ENCODE results near the gene CDHR1. TPM values are rescaled to one million over a fixed set of nuclear protein-coding genes. Genes with fewer than 3 reads are reported as not detected.
"Not testable (repeated sequence)": the region's sequence is repeated elsewhere in the genome, so short reads cannot be mapped to it uniquely, and the experiment has no call there.

Gene CDHR1
- total and polyA plus RNA-seq, 10 of the 15 experiments (the other 5 are each of a cell fraction or from before 2014, with no cell fraction given), result 0.17 to 3.0 (median 0.34) TPM

DNA sequence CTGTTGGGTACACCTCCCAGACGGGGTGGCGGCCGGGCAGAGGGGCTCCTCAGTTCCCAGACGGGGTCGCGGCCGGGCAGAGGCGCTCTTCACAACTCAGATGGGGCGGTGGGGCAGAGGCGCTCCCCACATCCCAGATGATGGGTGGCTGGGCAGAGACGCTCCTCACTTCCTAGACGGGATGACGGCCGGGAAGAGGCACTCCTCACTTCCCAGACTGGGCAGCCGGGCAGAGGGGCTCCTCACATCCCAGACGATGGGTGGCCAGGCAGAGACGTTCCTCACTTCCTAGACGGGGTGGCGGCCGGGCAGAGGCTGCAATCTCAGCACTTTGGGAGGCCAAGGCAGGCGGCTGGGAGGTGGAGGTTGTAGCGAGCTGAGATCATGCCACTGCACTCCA is 14.0 kb upstream of the CDHR1 start:
- SMC1A ChIA-PET (ENCODE audit: uncharacterized antibody, unreplicated experiment); H3K4me3 ChIP-seq; FAIRE-seq; RAD21 ChIA-PET (ENCODE audit: unreplicated experiment); ATAC-seq; H3K27ac ChIP-seq (ENCODE audit: control insufficient read depth, insufficient read depth); H3K79me2 ChIP-seq (ENCODE audit: control insufficient read depth, insufficient read depth, low read length); intact Hi-C loops (cut with micrococcal nuclease; ENCODE audit: unreplicated experiment); H3K27me3 ChIP-seq (replicated peaks in 1 of 2; ENCODE audit: control insufficient read depth in 2 of 2, insufficient read depth in 2 of 2, low read length in 1 of 2); in situ Hi-C loops (cut with MboI); H3K9me3 ChIP-seq (replicated peaks; ENCODE audit: control insufficient read depth, insufficient read depth, low read length); DNase-seq (ENCODE audit: low read depth, low spot score); H3K4me2 ChIP-seq (ENCODE audit: control insufficient read depth, insufficient read depth); POLR2A ChIA-PET; H3K9ac ChIP-seq (ENCODE audit: control insufficient read depth, insufficient read depth, low read length); H4K20me1 ChIP-seq (ENCODE audit: control insufficient read depth, insufficient read depth); BruUV-seq (replicated peaks); H3K36me3 ChIP-seq (ENCODE audit: control insufficient read depth in 2 of 2, insufficient read depth in 2 of 2, low read length in 1 of 2); H2AFZ ChIP-seq (ENCODE audit: control insufficient read depth, low read depth, low read length): not testable (repeated sequence)
- CTCF ChIA-PET, result interaction anchor here (1.3 kb wide), 1 partner anchor 24 kb away, joined by 6 read pairs; no protein-coding TSS in a partner anchor
- peaks cover 26% of the 10 kb centered on the region for H3K4me1 ChIP-seq (ENCODE audit: control insufficient read depth, insufficient read depth, low read length)
- WGBS (ENCODE audit: insufficient coverage, insufficient replicate concordance, low lambda C conversion rate, missing lambda C conversion rate), result 86% methylated on average over 17 of the region's 22 CpGs

DNA sequence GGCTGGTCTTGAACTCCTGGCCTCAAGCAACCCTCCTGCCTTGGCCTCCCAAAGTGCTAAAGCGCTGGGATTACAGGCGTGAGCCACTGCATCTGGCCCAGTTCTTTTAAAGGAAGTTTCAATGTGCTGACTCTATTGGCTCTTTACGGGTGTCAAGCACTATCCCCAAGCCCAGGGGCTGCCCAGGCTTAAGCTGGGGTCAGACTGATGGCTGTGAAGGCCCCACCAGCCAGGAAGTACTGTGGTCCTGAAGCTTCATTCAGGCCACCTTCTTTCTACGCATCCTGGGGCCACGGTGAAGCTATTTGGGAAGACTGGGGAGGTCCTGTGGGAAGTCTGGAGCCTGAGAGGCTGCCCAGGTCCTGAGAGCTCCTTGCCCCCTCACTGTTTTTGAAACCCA is 12.7 kb upstream of the CDHR1 start:
- H3K4me2 ChIP-seq (ENCODE audit: control insufficient read depth, insufficient read depth), result no peak overlapping the region
- ChIA-PET CTCF (interaction anchor here (0.7 to 1.3 kb wide), 3 partner anchors 8 to 32 kb away, joined by 3 to 5 read pairs (median 3); partner anchors contain the start of gene GPR15LG), POLR2A (no interaction called here), SMC1A (ENCODE audit: uncharacterized antibody, unreplicated experiment) (interaction anchor here (1.0 kb wide), 1 partner anchor 15 kb away, joined by 3 read pairs; no protein-coding TSS in a partner anchor), RAD21 (ENCODE audit: unreplicated experiment) (no interaction called here)
- no TSS peak for BruUV-seq (replicated peaks)
- no peaks in the 10 kb centered on the region for H4K20me1 ChIP-seq (ENCODE audit: control insufficient read depth, insufficient read depth)
- no peaks in the 10 kb centered on the region for H3K27me3 ChIP-seq (replicated peaks in 1 of 2; ENCODE audit: control insufficient read depth in 2 of 2, insufficient read depth in 2 of 2, low read length in 1 of 2)
- peaks cover 26% of the 10 kb centered on the region for H3K4me1 ChIP-seq (ENCODE audit: control insufficient read depth, insufficient read depth, low read length)
- TF ChIP-seq POLR2A (IDR thresholded peaks at IDR 0.05; ENCODE audit: low read depth, low read length), result no peak
- no peak for TF ChIP-seq REST (IDR thresholded peaks at IDR 0.05; ENCODE audit: low read depth, low read length)
- no peak for TF ChIP-seq BMI1 (IDR thresholded peaks at IDR 0.05; ENCODE audit: borderline replicate concordance)
- no peak for TF ChIP-seq MEF2B (IDR thresholded peaks at IDR 0.05; ENCODE audit: partially characterized antibody, poor library complexity, severe bottlenecking)
- no peaks in the 10 kb centered on the region; the same call in none of the 2 replicates for H3K79me2 ChIP-seq (ENCODE audit: control insufficient read depth, insufficient read depth, low read length)
- H3K36me3 ChIP-seq (ENCODE audit: control insufficient read depth in 2 of 2, insufficient read depth in 2 of 2, low read length in 1 of 2), result no peaks in the 10 kb centered on the region
- in situ Hi-C loops (cut with MboI) (no loop called here), intact Hi-C loops (cut with micrococcal nuclease; ENCODE audit: unreplicated experiment) (no loop called here)
- no peak overlapping the region for H3K27ac ChIP-seq (ENCODE audit: control insufficient read depth, insufficient read depth)
- no peaks in the 10 kb centered on the region for H3K9me3 ChIP-seq (replicated peaks; ENCODE audit: control insufficient read depth, insufficient read depth, low read length)
- no peak overlapping the region for H2AFZ ChIP-seq (ENCODE audit: control insufficient read depth, low read depth, low read length)
- ATAC-seq (no peak), FAIRE-seq (no peak), DNase-seq (ENCODE audit: low read depth, low spot score) (no peak)
- H3K9ac ChIP-seq (ENCODE audit: control insufficient read depth, insufficient read depth, low read length), result no peak overlapping the region
- H3K4me3 ChIP-seq, result no peak overlapping the region
- 70% methylated on average over 5 of the region's 5 CpGs for WGBS (ENCODE audit: insufficient coverage, insufficient replicate concordance, low lambda C conversion rate, missing lambda C conversion rate)
